PC-3 (cell line): ENCODE data around the gene DISP3. TPM values are rescaled to one million over a fixed set of nuclear protein-coding genes. Genes with fewer than 3 reads are reported as not detected.

Source experiments
- ATAC-seq: fragments of 200-7000 bp; cut with Tn5 transposase; 2 replicates; pipeline ENCODE4 v1.9.1; 2020; ENCODE audit warnings: mild to moderate bottlenecking, moderate library complexity
- BruUV-seq: library from RNA; stranded (reverse); fragments of 400-500 nt; replicated peaks from 2 replicates; lab custom pipeline; 2021; lab: Mats Ljungman, UMichigan
- CTCF ChIA-PET: fragments of 300-600 bp; sonication (Branson Sonifier 250); formaldehyde crosslinking; loops from one replicate; lab custom pipeline; 2022; ENCODE audit warnings: antibody characterized with exemption; lab: Charles Lee
- POLR2A ChIA-PET: fragments of 300-600 bp; sonication (Branson Sonifier 250); formaldehyde crosslinking; loops from one replicate; lab custom pipeline; 2022; ENCODE audit warnings: antibody characterized with exemption; ENCODE audit not compliant: unreplicated experiment; lab: Charles Lee
- DNase-seq: peaks from one replicate; pipeline ENCODE4 v3.0.0-alpha.2; 2015
- H2AFZ ChIP-seq: fragments of 300-600 bp; sonication (generic); 2 replicates; pipeline ENCODE4 v1.6.0; 2016; ENCODE audit warnings: antibody characterized with exemption, low read length
- H3F3A ChIP-seq: fragments of 300-600 bp; sonication (generic); one replicate; pipeline ENCODE4 v1.6.0; 2017; ENCODE audit warnings: antibody characterized with exemption, low read length, control low read depth, mild to moderate bottlenecking; ENCODE audit not compliant: unreplicated experiment
- H3K27ac ChIP-seq: fragments of 300-600 bp; sonication (generic); 2 replicates; pipeline ENCODE4 v1.5.1; 2016; ENCODE audit warnings: mild to moderate bottlenecking, low read length
- H3K27me3 ChIP-seq: fragments of 300-600 bp; sonication (generic); 2 replicates; pipeline ENCODE4 v1.6.1; 2016; ENCODE audit warnings: low read length, mixed read lengths
- H3K36me3 ChIP-seq: fragments of 300-600 bp; sonication (generic); 2 replicates; pipeline ENCODE4 v1.6.1; 2016; ENCODE audit warnings: low read depth, mixed run types, low read length, mixed read lengths
- H3K4me1 ChIP-seq: fragments of 300-600 bp; sonication (generic); 2 replicates; pipeline ENCODE4 v1.5.1; 2016; ENCODE audit warnings: low read length; ENCODE audit not compliant: insufficient read depth
- H3K4me2 ChIP-seq: fragments of 300-600 bp; sonication (generic); 2 replicates; pipeline ENCODE4 v1.6.0; 2016; ENCODE audit warnings: low read length
- H3K4me3 ChIP-seq: fragments of 300-600 bp; sonication (generic); 2 replicates; pipeline ENCODE4 v1.5.1; 2016; ENCODE audit warnings: mild to moderate bottlenecking, low read length, mixed read lengths
- H3K79me2 ChIP-seq: fragments of 300-600 bp; sonication (generic); 2 replicates; pipeline ENCODE4 v1.6.1; 2017; ENCODE audit warnings: low read length, mixed read lengths
- H3K9ac ChIP-seq: fragments of 300-600 bp; sonication (generic); 2 replicates; pipeline ENCODE4 v1.6.0; 2016; ENCODE audit warnings: mild to moderate bottlenecking, low read length
- H3K9me2 ChIP-seq: fragments of 300-600 bp; sonication (generic); replicated peaks from 2 replicates; pipeline ENCODE4 v1.6.1; 2016; ENCODE audit warnings: mixed run types, low read length, mixed read lengths
- H3K9me3 ChIP-seq: fragments of 300-600 bp; sonication (generic); 2 replicates; pipeline ENCODE4 v1.6.1; 2016; ENCODE audit warnings: low read length, mixed read lengths
- H4K20me1 ChIP-seq: fragments of 300-600 bp; sonication (generic); 2 replicates; pipeline ENCODE4 v1.6.1; 2016; ENCODE audit warnings: low read length, mixed read lengths
- EZH2 ChIP-seq: fragments of 300-600 bp; sonication (generic); IDR thresholded peaks from one replicate; pipeline ENCODE4 v1.6.1; 2017; ENCODE audit warnings: antibody characterized with exemption, mild to moderate bottlenecking, low read length; ENCODE audit not compliant: unreplicated experiment
- EZH2phosphoT487 ChIP-seq: fragments of 300-600 bp; sonication (generic); IDR thresholded peaks from 2 replicates; pipeline ENCODE4 v1.6.1; 2018; ENCODE audit warnings: mild to moderate bottlenecking, antibody characterized with exemption, low read length, borderline replicate concordance
- intact Hi-C: fragments of 100-400 bp; cut with micrococcal nuclease; formaldehyde crosslinking; loops from 2 replicates; pipeline ENCODE4 v1.9.0; 2023
- total RNA-seq: library from RNA; depleted of rRNA; stranded (reverse); fragments of >200 nt; gene quantifications from 2 replicates; pipeline ENCODE4 v1.2.3, GENCODE V29; 2014
- TF ChIP-seq, protein P1 (sequence below): fragments of 300-600 bp; sonication (generic); conservative IDR thresholded peaks from 2 replicates; pipeline ENCODE4 v1.5.1; 2017; ENCODE audit warnings: antibody characterized with exemption, low read depth, mild to moderate bottlenecking, low read length

The DISP3 gene
- total RNA-seq, 1 experiment from 2014 or later: 0.40 TPM

- ATAC-seq: no peak
- BruUV-seq: no TSS peak
- Histone ChIP-seq H3K4me2 (no peak overlapping the region), H3K79me2 (no peaks in the 10 kb centered on the region), H3K4me3 (no peak overlapping the region), H3K27me3 (no peaks in the 10 kb centered on the region), H3K36me3 (no peaks in the 10 kb centered on the region), H3K4me1 (no peaks in the 10 kb centered on the region), H3F3A (no peaks in the 10 kb centered on the region), H3K9me2 (no peaks in the 10 kb centered on the region), H3K9ac (no peak overlapping the region), H3K27ac (no peak overlapping the region), H4K20me1 (no peaks in the 10 kb centered on the region), H3K9me3 (no peaks in the 10 kb centered on the region), H2AFZ (no peak overlapping the region)
- CTCF ChIA-PET: no interaction called here
- POLR2A ChIA-PET: no interaction called here
- no peak for DNase-seq
- intact Hi-C loops: no loop called here
- no peak for TF ChIP-seq EZH2phosphoT487
- TF ChIP-seq, protein P1, sequence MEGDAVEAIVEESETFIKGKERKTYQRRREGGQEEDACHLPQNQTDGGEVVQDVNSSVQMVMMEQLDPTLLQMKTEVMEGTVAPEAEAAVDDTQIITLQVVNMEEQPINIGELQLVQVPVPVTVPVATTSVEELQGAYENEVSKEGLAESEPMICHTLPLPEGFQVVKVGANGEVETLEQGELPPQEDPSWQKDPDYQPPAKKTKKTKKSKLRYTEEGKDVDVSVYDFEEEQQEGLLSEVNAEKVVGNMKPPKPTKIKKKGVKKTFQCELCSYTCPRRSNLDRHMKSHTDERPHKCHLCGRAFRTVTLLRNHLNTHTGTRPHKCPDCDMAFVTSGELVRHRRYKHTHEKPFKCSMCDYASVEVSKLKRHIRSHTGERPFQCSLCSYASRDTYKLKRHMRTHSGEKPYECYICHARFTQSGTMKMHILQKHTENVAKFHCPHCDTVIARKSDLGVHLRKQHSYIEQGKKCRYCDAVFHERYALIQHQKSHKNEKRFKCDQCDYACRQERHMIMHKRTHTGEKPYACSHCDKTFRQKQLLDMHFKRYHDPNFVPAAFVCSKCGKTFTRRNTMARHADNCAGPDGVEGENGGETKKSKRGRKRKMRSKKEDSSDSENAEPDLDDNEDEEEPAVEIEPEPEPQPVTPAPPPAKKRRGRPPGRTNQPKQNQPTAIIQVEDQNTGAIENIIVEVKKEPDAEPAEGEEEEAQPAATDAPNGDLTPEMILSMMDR: no peak
- TF ChIP-seq EZH2: no peak
Observed at GRCh38 chr1:11513681-11514080, 34.7 kb downstream of the DISP3 start.

- no TSS peak for BruUV-seq
- no peaks in the 10 kb centered on the region for H3K9me3 ChIP-seq
- no peak overlapping the region for H3K4me2 ChIP-seq
- no peak for TF ChIP-seq EZH2
- TF ChIP-seq EZH2phosphoT487: no peak
- TF ChIP-seq, protein P1: no peak
- ChIA-PET CTCF (no interaction called here), POLR2A (no interaction called here)
- H3F3A ChIP-seq: no peaks in the 10 kb centered on the region
- no peaks in the 10 kb centered on the region for H3K4me1 ChIP-seq
- no peak for ATAC-seq
- H3K9me2 ChIP-seq: no peaks in the 10 kb centered on the region
- no peaks in the 10 kb centered on the region for H3K27me3 ChIP-seq
- no peaks in the 10 kb centered on the region for H3K79me2 ChIP-seq
- H3K27ac ChIP-seq: no peak overlapping the region
- H2AFZ ChIP-seq: no peak overlapping the region
- DNase-seq: no peak
- H3K9ac ChIP-seq: no peak overlapping the region
- no peaks in the 10 kb centered on the region for H3K36me3 ChIP-seq
- no peak overlapping the region for H3K4me3 ChIP-seq
- intact Hi-C loops: no loop called here
- H4K20me1 ChIP-seq: no peaks in the 10 kb centered on the region
Observed at GRCh38 chr1:11514366-11514765, 35.4 kb downstream of the DISP3 start.

- no peaks in the 10 kb centered on the region for H4K20me1 ChIP-seq
- H3K27ac ChIP-seq: no peak overlapping the region
- H3K36me3 ChIP-seq: no peaks in the 10 kb centered on the region
- no peak overlapping the region for H3K4me3 ChIP-seq
- no peaks in the 10 kb centered on the region for H3K9me2 ChIP-seq
- no peaks in the 10 kb centered on the region for H3F3A ChIP-seq
- H3K4me1 ChIP-seq: no peaks in the 10 kb centered on the region
- no peak overlapping the region for H2AFZ ChIP-seq
- BruUV-seq: no TSS peak
- ChIA-PET CTCF (no interaction called here), POLR2A (no interaction called here)
- H3K9me3 ChIP-seq: no peaks in the 10 kb centered on the region
- no peaks in the 10 kb centered on the region for H3K79me2 ChIP-seq
- no peaks in the 10 kb centered on the region for H3K27me3 ChIP-seq
- H3K4me2 ChIP-seq: no peak overlapping the region
- intact Hi-C loops: no loop called here
- H3K9ac ChIP-seq: no peak overlapping the region
- no peak for DNase-seq
- no peak for TF ChIP-seq EZH2phosphoT487
- no peak for TF ChIP-seq EZH2
- TF ChIP-seq, protein P1: no peak
- no peak for ATAC-seq
Observed at GRCh38 chr1:11515368-11516300, 36.7 kb downstream of the DISP3 start.
